K562 (cell line): ENCODE data around the gene UBAP1L. TPM values are rescaled to one million over a fixed set of nuclear protein-coding genes. Genes with fewer than 3 reads are reported as not detected.

ENCODE experiments used
- ATAC-seq: fragments of 200-7000 bp; cut with Tn5 transposase; 3 replicates; pipeline ENCODE4 v1.9.1; 2020; ENCODE audit warnings: moderate library complexity
- BruUV-seq: library from RNA; stranded (reverse); fragments of 400-500 nt; replicated peaks from 2 replicates; lab custom pipeline; 2021; lab: Mats Ljungman, UMichigan
- CTCF ChIA-PET: fragments of 300-600 bp; formaldehyde crosslinking; extraction: SDS; loops from one replicate; lab custom pipeline; 2021; ENCODE audit warnings: low intra/inter-chr PET ratio; lab: Yijun Ruan, JAX
- POLR2A ChIA-PET: fragments of 300-600, 350-650 bp; sonication (Branson Sonifier 250); formaldehyde crosslinking; extraction: SDS; loops from one replicate; lab custom pipeline; 2021; ENCODE audit warnings: antibody characterized with exemption, inconsistent platforms; lab: Yijun Ruan, JAX
- DNase-seq, 4 experiments: peaks; one replicate each; pipeline versions ENCODE4 v3.0.0 to v3.0.0-alpha.2; 2011 to 2018; ENCODE audit warnings: low spot score in 3 of 4, mixed read lengths in 3 of 4; ENCODE audit errors: extremely low read depth in 1 of 4
- FAIRE-seq: peaks from 2 replicates; lab custom pipeline; 2011; peaks lifted over from hg19 to GRCh38; lab: Jason Lieb, UNC
- H2AFZ ChIP-seq: 2 replicates; pipeline ENCODE4 v1.6.0; 2011; ENCODE audit warnings: low read depth, low read length, control low read depth, inconsistent platforms
- H3K27ac ChIP-seq: fragments of 200-600 bp; 3 replicates; pipeline ENCODE4 v1.8.0; 2011; ENCODE audit warnings: low read depth, mild to moderate bottlenecking, control low read depth, inconsistent platforms, low read length, moderate library complexity, mixed read lengths; ENCODE audit errors: extremely low read depth
- H3K27me3 ChIP-seq, 2 experiments: fragments of 300-600 bp in 1 of 2; 2 replicates in 1 of 2; 3 replicates in 1 of 2; pipeline versions ENCODE4 v1.6.0 to v1.8.0; 2011; ENCODE audit warnings: inconsistent platforms in 2 of 2, low read length in 2 of 2, mild to moderate bottlenecking in 1 of 2, mixed read lengths in 1 of 2, moderate library complexity in 1 of 2; ENCODE audit not compliant: control insufficient read depth in 2 of 2, insufficient read depth in 2 of 2
- H3K36me3 ChIP-seq: fragments of 300-600 bp; 3 replicates; pipeline ENCODE4 v1.8.0; 2011; ENCODE audit warnings: mild to moderate bottlenecking, low read length, inconsistent platforms; ENCODE audit not compliant: control insufficient read depth, insufficient read depth
- H3K4me1 ChIP-seq, 2 experiments: fragments of 200-600 bp in 1 of 2; replicated peaks in 1 of 2; 2 replicates in 1 of 2; 3 replicates in 1 of 2; pipeline versions ENCODE4 v1.5.1 to v1.8.0; 2011; ENCODE audit warnings: inconsistent platforms in 2 of 2, low read length in 2 of 2, mild to moderate bottlenecking in 1 of 2, mixed read lengths in 1 of 2, moderate library complexity in 1 of 2; ENCODE audit not compliant: control insufficient read depth in 2 of 2, insufficient read depth in 2 of 2
- H3K4me2 ChIP-seq: 2 replicates; pipeline ENCODE4 v1.6.1; 2011; ENCODE audit warnings: low read length, control low read depth, inconsistent platforms, mixed read lengths; ENCODE audit not compliant: insufficient read depth
- H3K4me3 ChIP-seq: fragments of 200-600 bp; sonication (generic), shearing (Covaris generic); 2 replicates; pipeline ENCODE4 v1.5.1; 2016; ENCODE audit warnings: control low read depth, inconsistent platforms
- H3K79me2 ChIP-seq: fragments of 200-600 bp; 3 replicates; pipeline ENCODE4 v1.8.0; 2011; ENCODE audit warnings: low read length, inconsistent platforms; ENCODE audit not compliant: control insufficient read depth, insufficient read depth
- H3K9ac ChIP-seq, 2 experiments: 2 replicates each; pipeline versions ENCODE4 v1.6.0 to v1.6.1; 2011; ENCODE audit warnings: low read depth in 2 of 2, low read length in 2 of 2, control low read depth in 1 of 2, inconsistent platforms in 1 of 2, mild to moderate bottlenecking in 1 of 2, mixed read lengths in 1 of 2; ENCODE audit not compliant: insufficient read depth in 1 of 2
- H3K9me1 ChIP-seq: one replicate; pipeline ENCODE4 v1.6.0; 2011; ENCODE audit warnings: inconsistent platforms, mild to moderate bottlenecking, low read length, moderate library complexity; ENCODE audit not compliant: control insufficient read depth, insufficient read depth
- H3K9me3 ChIP-seq: replicated peaks from 2 replicates; pipeline ENCODE4 v1.5.1; 2011; ENCODE audit warnings: low read depth, low read length, inconsistent platforms; ENCODE audit not compliant: control insufficient read depth, insufficient read depth
- H4K20me1 ChIP-seq: replicated peaks from 2 replicates; pipeline ENCODE4 v1.6.1; 2011; ENCODE audit warnings: low read length, inconsistent platforms, mixed read lengths; ENCODE audit not compliant: control insufficient read depth, insufficient read depth
- CBFA2T3 ChIP-seq: fragments of 450-650 bp; IDR thresholded peaks from 2 replicates; pipeline ENCODE4 v1.6.1; 2017
- CEBPB ChIP-seq: fragments of 450-650 bp; IDR thresholded peaks from 2 replicates; pipeline ENCODE4 v1.6.1; 2016; ENCODE audit warnings: missing genetic modification characterization, missing compliant biosample characterization
- CEBPG ChIP-seq, 3 experiments: fragments of 200-800 bp in 1 of 3; sonication (Bioruptor generic) in 1 of 3; sonication (generic) in 1 of 3; formaldehyde crosslinking in 1 of 3; IDR thresholded peaks in 2 of 3; conservative IDR thresholded peaks in 1 of 3; 2 replicates each; pipeline versions ENCODE4 v1.6.1 to v1.8.0; 2016 to 2022; ENCODE audit warnings: missing compliant biosample characterization in 2 of 3, missing genetic modification characterization in 2 of 3, mild to moderate bottlenecking in 1 of 3, missing genetic modification reagents in 1 of 3
- CREB1 ChIP-seq, 2 experiments: sonication (generic) in 1 of 2; formaldehyde crosslinking in 1 of 2; IDR thresholded peaks; 2 replicates each; pipeline versions ENCODE4 v1.6.1 to v1.8.0; 2012 to 2022; ENCODE audit warnings: inconsistent platforms in 1 of 2, mild to moderate bottlenecking in 1 of 2, missing genetic modification reagents in 1 of 2, moderate library complexity in 1 of 2
- GABPB1 ChIP-seq: sonication (generic); formaldehyde crosslinking; IDR thresholded peaks from 2 replicates; pipeline ENCODE4 v1.8.0; 2022; ENCODE audit warnings: mild to moderate bottlenecking, missing genetic modification reagents
- HDAC1 ChIP-seq, 2 experiments: fragments of 450-650 bp; IDR thresholded peaks; 2 replicates each; pipeline ENCODE4 v1.6.1; 2016 to 2017; ENCODE audit warnings: inconsistent platforms in 1 of 2, mild to moderate bottlenecking in 1 of 2, moderate library complexity in 1 of 2
- HES1 ChIP-seq: fragments of 450-650 bp; IDR thresholded peaks from 2 replicates; pipeline ENCODE4 v1.6.1; 2016; ENCODE audit warnings: low read depth, mild to moderate bottlenecking, moderate library complexity
- JUND ChIP-seq, 2 experiments: IDR thresholded peaks; 2 replicates in 1 of 2; 3 replicates in 1 of 2; pipeline ENCODE4 v1.6.1; 2011; ENCODE audit warnings: borderline replicate concordance in 2 of 2, low read depth in 2 of 2, low read length in 2 of 2, improper control_type of control experiment in 1 of 2, missing biosample characterization in 1 of 2, missing genetic modification characterization in 1 of 2, missing genetic modification reagents in 1 of 2
- MEF2D ChIP-seq: conservative IDR thresholded peaks from 2 replicates; pipeline ENCODE4 v1.6.1; 2016; ENCODE audit warnings: low read depth, missing genetic modification characterization, missing compliant biosample characterization
- MEIS2 ChIP-seq: fragments of 450-650 bp; IDR thresholded peaks from 2 replicates; pipeline ENCODE4 v1.6.1; 2014; ENCODE audit warnings: mild to moderate bottlenecking; ENCODE audit not compliant: partially characterized antibody
- MTA1 ChIP-seq: fragments of 450-650 bp; IDR thresholded peaks from 2 replicates; pipeline ENCODE4 v1.6.1; 2017; ENCODE audit warnings: borderline replicate concordance
- NFRKB ChIP-seq: fragments of 450-650 bp; IDR thresholded peaks from 2 replicates; pipeline ENCODE4 v1.6.1; 2016; ENCODE audit warnings: low read depth
- RCOR1 ChIP-seq, 2 experiments: IDR thresholded peaks; 2 replicates each; pipeline ENCODE4 v1.6.1; 2012; ENCODE audit warnings: low read depth in 2 of 2, low read length in 2 of 2, borderline replicate concordance in 1 of 2, improper control_type of control experiment in 1 of 2
- RNF219 ChIP-seq: fragments of 250-450 bp; sonication (Bioruptor Pico); IDR thresholded peaks from 2 replicates; pipeline ENCODE4 v1.5.0; 2022; ENCODE audit warnings: mild to moderate bottlenecking
- TCF3 ChIP-seq: sonication (generic); formaldehyde crosslinking; IDR thresholded peaks from 2 replicates; pipeline ENCODE4 v1.4.0; 2020; ENCODE audit warnings: mild to moderate bottlenecking, missing genetic modification reagents
- ZNF79 ChIP-seq: fragments of 250-450 bp; sonication (Bioruptor Pico); IDR thresholded peaks from 2 replicates; pipeline ENCODE4 v1.4.0; 2020; ENCODE audit warnings: low read depth, mild to moderate bottlenecking, moderate library complexity
- WGBS: fragments of 100-300 bp; shearing (Covaris generic); methylation state at CpG from one replicate; pipeline ENCODE4 v1.1.6; 2016; ENCODE audit warnings: low coverage, mixed read lengths; ENCODE audit not compliant: insufficient coverage; ENCODE audit errors: missing lambda C conversion rate; 5-methylcytosine and 5-hydroxymethylcytosine counted together
- in situ Hi-C: fragments of 300-500 bp; cut with MboI; formaldehyde crosslinking; loops from 4 replicates; pipeline ENCODE4 v1.15.0; 2018; ENCODE audit warnings: inconsistent platforms, mixed read lengths
- intact Hi-C: fragments of 100-400 bp; cut with micrococcal nuclease; formaldehyde crosslinking; loops from 2 replicates; pipeline ENCODE4 v1.14.2; 2022
- polyA plus RNA-seq, 8 experiments: library from polyadenylated mRNA; depleted of rRNA in 4 of 8; stranded (reverse) in 5 of 8; unstranded in 3 of 8; fragments of >200 nt; fragmentation: Nextera tagmentation in 2 of 8; fragmentation: Illumina TruSeq in 1 of 8; extraction: Ambion mirVana in 2 of 8; extraction: Trizol in 1 of 8; gene quantifications; 2 replicates each; pipeline versions ENCODE4 v1.2.1 to v1.2.3, GENCODE V29; 2011 to 2014; ENCODE audit warnings: inconsistent platforms in 1 of 8, missing spikeins in 1 of 8
- total RNA-seq, 7 experiments: library from RNA; depleted of rRNA in 6 of 7; stranded (reverse); fragments of >200 nt in 6 of 7; fragmentation: Illumina TruSeq in 2 of 7; extraction: Trizol in 2 of 7; gene quantifications; 2 replicates each; pipeline versions ENCODE4 v1.2.1 to v1.2.3, GENCODE V29; 2011 to 2021; ENCODE audit warnings: low replicate concordance in 1 of 7

The UBAP1L gene
- total and polyA plus RNA-seq, 9 of the 15 experiments (the other 6 are each of a cell fraction or from before 2014, with no cell fraction given) = 0.16 to 0.71 (median 0.41) TPM; not detected in 2

DNA sequence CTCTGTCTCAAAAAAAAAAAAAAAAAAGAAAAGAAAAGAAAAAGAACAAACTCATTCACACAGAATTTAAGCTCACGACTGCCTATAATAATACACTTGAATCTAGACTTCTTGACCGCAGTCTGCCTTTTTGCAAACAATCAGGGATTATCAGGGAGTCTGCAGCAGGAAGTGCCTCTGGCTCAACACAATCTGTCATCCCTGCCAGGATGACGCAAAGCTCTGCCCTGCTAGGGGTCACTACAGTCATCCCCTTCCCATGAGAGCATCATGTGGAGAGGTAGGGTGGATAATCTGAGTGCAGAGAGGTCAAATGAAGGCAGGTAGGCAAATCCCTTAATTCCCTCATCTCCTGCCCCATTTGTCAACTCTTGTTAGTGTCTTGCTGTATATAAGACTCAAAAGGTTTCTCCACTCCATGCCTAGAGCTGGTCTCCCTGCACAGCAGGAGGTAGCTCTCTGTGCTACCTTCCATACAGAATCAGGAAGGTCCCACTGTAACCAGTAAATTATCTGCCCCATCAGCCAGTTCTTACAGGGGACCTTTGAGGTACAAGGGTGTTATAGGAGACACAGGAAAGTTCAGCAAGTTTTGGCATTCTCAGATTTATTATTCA lies 4.2 kb downstream of the UBAP1L start:
- DNase-seq (peak in 2 of 4 experiments; percentile 27 to 46), FAIRE-seq (peak; percentile 15), ATAC-seq (peak; percentile 75)
- H3K9ac ChIP-seq = no peak overlapping the region
- ChIA-PET CTCF (no interaction called here), POLR2A (interaction anchor here (0.7 to 2.4 kb wide), 7 partner anchors 9 to 194 kb away, joined by 3 to 7 read pairs (median 3); partner anchors contain the start of gene RNU5B-1)
- WGBS = 10% methylated on average over 3 of the region's 3 CpGs
- peaks cover 0 to 4% of the 10 kb centered on the region in 2 experiments; a peak in 1 of 5 replicates for H3K4me1 ChIP-seq
- no peaks in the 10 kb centered on the region for H3K79me2 ChIP-seq
- no peaks in the 10 kb centered on the region; the same call in 1 of the 2 replicates for H4K20me1 ChIP-seq
- no peak overlapping the region for H3K4me2 ChIP-seq
- H3K9me1 ChIP-seq = no peaks in the 10 kb centered on the region
- no peak overlapping the region for H3K27ac ChIP-seq
- in situ Hi-C loops = no loop called here
- H2AFZ ChIP-seq = no peak overlapping the region
- no peaks in the 10 kb centered on the region for H3K27me3 ChIP-seq
- no TSS peak for BruUV-seq
- intact Hi-C loops = no loop called here
- peaks cover 27% of the 10 kb centered on the region for H3K36me3 ChIP-seq
- H3K4me3 ChIP-seq = no peak overlapping the region
- no peaks in the 10 kb centered on the region for H3K9me3 ChIP-seq
- TF ChIP-seq CEBPB (0 out of 2 replicates have a peak, but pooled peaks have one; percentile 30), RNF219 (CRISPR knock-in tag) (no peak), JUND (IDR thresholded peaks at IDR 0.05; ENCODE audit: borderline replicate concordance, low read depth, low read length) (peak; percentile 37; the same call in 1 of the 2 replicates), JUND (tag; IDR thresholded peaks at IDR 0.05; ENCODE audit: borderline replicate concordance, low read depth, low read length) (peak; percentile 34; the same call in 1 of the 3 replicates), CBFA2T3 (peak; percentile 67), GABPB1 (CRISPR knock-in tag) (0 out of 2 replicates have a peak, but pooled peaks have one; percentile 36), HDAC1 (IDR thresholded peaks at IDR 0.05) (0 out of 4 replicates have a peak, but pooled peaks of 1 of the 2 experiments have one; percentile 33), ZNF79 (CRISPR knock-in tag) (no peak), HES1 (0 out of 2 replicates have a peak, but pooled peaks have one; percentile 34), MEF2D (no peak), MEIS2 (peak; percentile 87), TCF3 (CRISPR knock-in tag) (peak; percentile 72), MTA1 (no peak), RCOR1 (IDR thresholded peaks at IDR 0.05; ENCODE audit: borderline replicate concordance in 1 of 2, low read depth in 2 of 2, low read length in 2 of 2) (peak in 1 of 2 experiments; percentile 78; a peak in 2 of 4 replicates), NFRKB (no peak), CREB1 (IDR thresholded peaks at IDR 0.05) (no peak), CREB1 (CRISPR knock-in tag; IDR thresholded peaks at IDR 0.05) (peak; percentile 49; the same call in 1 of the 2 replicates), CEBPG (CRISPR knock-in tag; IDR thresholded peaks at IDR 0.05) (no peak), CEBPG (tag; conservative IDR thresholded peaks at IDR 0.05 in 1 of 2, IDR thresholded peaks at IDR 0.05 in 1 of 2) (peak; percentile 32 to 78; a peak in 3 of 4 replicates)
